ENCODE data around the gene CACNA1C. TPM values are rescaled to one million over a fixed set of nuclear protein-coding genes. Genes with fewer than 3 reads are reported as not detected.

Gene CACNA1C
- total RNA-seq, 1 experiment from 2014 or later, result 3.7 TPM

DNA sequence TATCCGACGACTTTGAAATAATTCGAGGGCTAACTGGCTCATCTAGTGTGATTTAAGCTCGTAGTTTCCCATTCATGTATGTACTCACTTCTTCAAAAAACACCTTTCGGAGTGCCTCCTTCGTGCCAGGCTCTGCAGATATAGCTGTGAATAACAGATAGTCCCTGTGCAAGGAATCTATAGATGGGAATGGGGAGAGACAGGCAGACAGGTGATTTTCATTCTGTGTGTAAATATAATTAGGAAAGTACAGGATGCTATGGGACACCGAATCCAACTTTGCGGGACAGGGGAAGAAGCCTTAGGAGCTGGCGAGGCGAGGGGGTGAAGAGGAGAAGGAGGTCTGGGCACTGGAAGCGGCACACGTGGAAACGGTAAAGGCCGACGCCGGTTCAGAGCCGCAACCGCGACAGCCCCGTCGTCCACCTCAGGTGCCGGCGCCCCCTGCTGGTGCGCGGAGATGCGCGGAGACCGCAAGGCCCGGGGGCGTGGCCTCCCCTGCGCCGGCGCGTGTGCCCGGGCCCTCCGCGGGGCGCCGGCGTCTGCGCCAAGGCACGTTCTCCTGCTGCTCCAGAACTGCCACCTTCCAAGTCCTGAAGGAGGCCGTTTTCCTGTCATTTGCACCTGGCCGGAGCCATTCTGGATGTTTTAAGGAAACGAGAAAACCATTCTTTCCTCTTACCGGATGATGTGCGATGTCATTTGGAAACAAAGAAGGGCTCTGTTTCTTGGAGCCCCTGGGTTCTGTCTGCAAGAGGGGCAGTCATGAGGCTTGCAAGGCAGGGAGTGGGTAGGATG is 18.0 kb upstream of the CACNA1C start:
- H3K4me3 ChIP-seq (ENCODE audit: low read depth, low read length, poor library complexity, severe bottlenecking), result peak overlapping the region; percentile 13
- peaks cover 34% of the 10 kb centered on the region for H3K27me3 ChIP-seq (replicated peaks; ENCODE audit: insufficient read depth, low read depth, low read length, poor library complexity)
- ChIA-PET CTCF (interaction anchor here (0.6 to 1.1 kb wide), 2 partner anchors 95 to 239 kb away, joined by 3 to 4 read pairs; no protein-coding TSS in a partner anchor), POLR2A (ENCODE audit: low non-redundant PET) (no interaction called here)
- intact Hi-C loops (cut with micrococcal nuclease; ENCODE audit: unreplicated experiment), result loop anchor here (10.0 kb wide), 1 partner anchor 240 kb away; no protein-coding TSS in a partner anchor
- DNase-seq (ENCODE audit: low spot score), result peak; percentile 91
- peaks cover 11% of the 10 kb centered on the region for H3K4me1 ChIP-seq (ENCODE audit: insufficient read depth, low read length, poor library complexity, severe bottlenecking)
- no TSS peak for BruUV-seq (replicated peaks)
- H3K27ac ChIP-seq (ENCODE audit: low read depth, low read length, poor library complexity, severe bottlenecking), result no peak overlapping the region
- TF ChIP-seq EZH2 (IDR thresholded peaks at IDR 0.05; ENCODE audit: borderline replicate concordance, low read depth, low read length, poor library complexity, severe bottlenecking), result no peak
- TF ChIP-seq, protein P1, sequence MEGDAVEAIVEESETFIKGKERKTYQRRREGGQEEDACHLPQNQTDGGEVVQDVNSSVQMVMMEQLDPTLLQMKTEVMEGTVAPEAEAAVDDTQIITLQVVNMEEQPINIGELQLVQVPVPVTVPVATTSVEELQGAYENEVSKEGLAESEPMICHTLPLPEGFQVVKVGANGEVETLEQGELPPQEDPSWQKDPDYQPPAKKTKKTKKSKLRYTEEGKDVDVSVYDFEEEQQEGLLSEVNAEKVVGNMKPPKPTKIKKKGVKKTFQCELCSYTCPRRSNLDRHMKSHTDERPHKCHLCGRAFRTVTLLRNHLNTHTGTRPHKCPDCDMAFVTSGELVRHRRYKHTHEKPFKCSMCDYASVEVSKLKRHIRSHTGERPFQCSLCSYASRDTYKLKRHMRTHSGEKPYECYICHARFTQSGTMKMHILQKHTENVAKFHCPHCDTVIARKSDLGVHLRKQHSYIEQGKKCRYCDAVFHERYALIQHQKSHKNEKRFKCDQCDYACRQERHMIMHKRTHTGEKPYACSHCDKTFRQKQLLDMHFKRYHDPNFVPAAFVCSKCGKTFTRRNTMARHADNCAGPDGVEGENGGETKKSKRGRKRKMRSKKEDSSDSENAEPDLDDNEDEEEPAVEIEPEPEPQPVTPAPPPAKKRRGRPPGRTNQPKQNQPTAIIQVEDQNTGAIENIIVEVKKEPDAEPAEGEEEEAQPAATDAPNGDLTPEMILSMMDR (conservative IDR thresholded peaks at IDR 0.05; ENCODE audit: low read depth, low read length), result peak; percentile 81
- H3K9me3 ChIP-seq (ENCODE audit: low read depth, low read length, poor library complexity, severe bottlenecking), result no peaks in the 10 kb centered on the region
- H3K36me3 ChIP-seq (ENCODE audit: insufficient read depth, low read length, poor library complexity, severe bottlenecking), result no peaks in the 10 kb centered on the region

GRCh38 chr12:2035431-2036055 is 17.2 kb upstream of the CACNA1C start:
- DNase-seq (ENCODE audit: low spot score), result no peak
- intact Hi-C loops (cut with micrococcal nuclease; ENCODE audit: unreplicated experiment), result loop anchor here (10.0 kb wide), 1 partner anchor 241 kb away; no protein-coding TSS in a partner anchor
- ChIA-PET POLR2A (ENCODE audit: low non-redundant PET) (no interaction called here), CTCF (no interaction called here)
- no peak overlapping the region for H3K27ac ChIP-seq (ENCODE audit: low read depth, low read length, poor library complexity, severe bottlenecking)
- TF ChIP-seq, protein P1 (conservative IDR thresholded peaks at IDR 0.05; ENCODE audit: low read depth, low read length), result no peak
- TF ChIP-seq EZH2 (IDR thresholded peaks at IDR 0.05; ENCODE audit: borderline replicate concordance, low read depth, low read length, poor library complexity, severe bottlenecking), result no peak
- H3K36me3 ChIP-seq (ENCODE audit: insufficient read depth, low read length, poor library complexity, severe bottlenecking), result no peaks in the 10 kb centered on the region
- BruUV-seq (replicated peaks), result no TSS peak
- H3K9me3 ChIP-seq (ENCODE audit: low read depth, low read length, poor library complexity, severe bottlenecking), result no peaks in the 10 kb centered on the region
- peak overlapping the region; percentile 13 for H3K4me3 ChIP-seq (ENCODE audit: low read depth, low read length, poor library complexity, severe bottlenecking)
- H3K27me3 ChIP-seq (replicated peaks; ENCODE audit: insufficient read depth, low read depth, low read length, poor library complexity), result peaks cover 40% of the 10 kb centered on the region
- H3K4me1 ChIP-seq (ENCODE audit: insufficient read depth, low read length, poor library complexity, severe bottlenecking), result peaks cover 11% of the 10 kb centered on the region

- no TSS peak for BruUV-seq (replicated peaks)
- CTCF ChIA-PET, result no interaction called here
- peaks cover 40% of the 10 kb centered on the region for H3K27me3 ChIP-seq (replicated peaks; ENCODE audit: insufficient read depth, low read depth, low read length, poor library complexity)
These were observed 13.8 kb upstream of the CACNA1C start for GRCh38 chr12:2039034-2039433.

More at GRCh38 chr12:2039034-2039433, 13.8 kb upstream of the CACNA1C start:
- no peak overlapping the region for H3K27ac ChIP-seq (ENCODE audit: low read depth, low read length, poor library complexity, severe bottlenecking)
- H3K9me3 ChIP-seq (ENCODE audit: low read depth, low read length, poor library complexity, severe bottlenecking), result no peaks in the 10 kb centered on the region
- H3K4me1 ChIP-seq (ENCODE audit: insufficient read depth, low read length, poor library complexity, severe bottlenecking), result peaks cover 11% of the 10 kb centered on the region
- intact Hi-C loops (cut with micrococcal nuclease; ENCODE audit: unreplicated experiment), result loop anchor here (10.0 kb wide), 1 partner anchor 244 kb away; no protein-coding TSS in a partner anchor
- DNase-seq (ENCODE audit: low spot score), result no peak
- POLR2A ChIA-PET (ENCODE audit: low non-redundant PET), result no interaction called here
- TF ChIP-seq EZH2 (IDR thresholded peaks at IDR 0.05; ENCODE audit: borderline replicate concordance, low read depth, low read length, poor library complexity, severe bottlenecking), result no peak
- TF ChIP-seq, protein P1 (conservative IDR thresholded peaks at IDR 0.05; ENCODE audit: low read depth, low read length), result no peak
- H3K36me3 ChIP-seq (ENCODE audit: insufficient read depth, low read length, poor library complexity, severe bottlenecking), result no peaks in the 10 kb centered on the region
- H3K4me3 ChIP-seq (ENCODE audit: low read depth, low read length, poor library complexity, severe bottlenecking), result no peak overlapping the region

All from A673 (cell line).